HG03060 (cell line): Measurements from ENCODE around the gene SCFD2.

Experiments used
- ATAC-seq: cut with Tn5 transposase; IDR thresholded peaks from one replicate; pipeline ENCODE4 v1.9.1; 2021; ENCODE audit warnings: low read depth, moderate number of reproducible peaks; ENCODE audit not compliant: unreplicated experiment

The SCFD2 gene

GRCh38 chr4:52911684-52912294, 454.1 kb downstream of the SCFD2 start:
- no peak for ATAC-seq

GRCh38 chr4:52910115-52910514, 455.7 kb downstream of the SCFD2 start:
- ATAC-seq = no peak

GRCh38 chr4:52907510-52907909, 458.4 kb downstream of the SCFD2 start:
- no peak for ATAC-seq

- no peak for ATAC-seq
Measured at GRCh38 chr4:52904421-52904820, 461.4 kb downstream of the SCFD2 start.

- no peak for ATAC-seq
Measured at GRCh38 chr4:52903273-52903672, 462.6 kb downstream of the SCFD2 start.

- no peak for ATAC-seq
Measured at GRCh38 chr4:52894443-52894842, 471.4 kb downstream of the SCFD2 start.

GRCh38 chr4:52892880-52893279, 473.0 kb downstream of the SCFD2 start:
- ATAC-seq = no peak

- no peak for ATAC-seq
Measured at GRCh38 chr4:52891743-52892142, 474.1 kb downstream of the SCFD2 start.

GRCh38 chr4:52890521-52890791, 475.4 kb downstream of the SCFD2 start:
- ATAC-seq = no peak

GRCh38 chr4:52889778-52890520, 475.9 kb downstream of the SCFD2 start:
- no peak for ATAC-seq

- no peak for ATAC-seq
Measured at GRCh38 chr4:52889354-52889753, 476.5 kb downstream of the SCFD2 start.

- no peak for ATAC-seq
Measured at GRCh38 chr4:52884994-52885393, 480.9 kb downstream of the SCFD2 start.

- no peak for ATAC-seq
Measured at GRCh38 chr4:52883707-52884669, 481.9 kb downstream of the SCFD2 start.

GRCh38 chr4:52883183-52883621, 482.7 kb downstream of the SCFD2 start:
- ATAC-seq = no peak

- no peak for ATAC-seq
Measured at GRCh38 chr4:52880994-52881393, 484.9 kb downstream of the SCFD2 start.

GRCh38 chr4:52879471-52879870, 486.4 kb downstream of the SCFD2 start:
- ATAC-seq = no peak

GRCh38 chr4:52877694-52878093, 488.2 kb downstream of the SCFD2 start:
- ATAC-seq = no peak

- no peak for ATAC-seq
Measured at GRCh38 chr4:52877036-52877435, 488.8 kb downstream of the SCFD2 start.

- no peak for ATAC-seq
Measured at GRCh38 chr4:52876069-52876468, 489.8 kb downstream of the SCFD2 start.

- no peak for ATAC-seq
Measured at GRCh38 chr4:52874948-52875347, 490.9 kb downstream of the SCFD2 start.

- no peak for ATAC-seq
Measured at GRCh38 chr4:52873861-52874343, 492.0 kb downstream of the SCFD2 start.
